Endothelial cell of umbilical vein (primary cell): ENCODE results near the gene CNTFR. TPM values are rescaled to one million over a fixed set of nuclear protein-coding genes. Genes with fewer than 3 reads are reported as not detected.
A peak's percentile ranks its signal among the peaks of the same experiment; 100 is the strongest.

ENCODE experiments used
- BruUV-seq: library from RNA; stranded (reverse); fragments of 400-500 nt; replicated peaks from 2 replicates; lab custom pipeline; 2021; lab: Mats Ljungman, UMichigan
- CTCF ChIA-PET: fragments of 300-600, 350-600 bp; sonication (Branson Sonifier 250); formaldehyde crosslinking; loops from one replicate; lab custom pipeline; 2021; ENCODE audit warnings: antibody characterized with exemption, inconsistent platforms; lab: Charles Lee
- POLR2A ChIA-PET: fragments of 300-600, 350-600 bp; sonication (Branson Sonifier 250); formaldehyde crosslinking; loops from one replicate; lab custom pipeline; 2021; ENCODE audit warnings: antibody characterized with exemption, inconsistent platforms; lab: Charles Lee
- DNase-seq: peaks from one replicate; pipeline ENCODE4 v3.0.0-alpha.2; 2011; ENCODE audit warnings: low read depth, low spot score
- FAIRE-seq: peaks from 2 replicates; lab custom pipeline; 2011; peaks lifted over from hg19 to GRCh38; lab: Jason Lieb, UNC
- H2AFZ ChIP-seq: 2 replicates; pipeline ENCODE4 v1.6.0; 2012; ENCODE audit warnings: low read depth, low read length, control low read depth, inconsistent platforms
- H3K27ac ChIP-seq: 2 replicates; pipeline ENCODE4 v1.5.1; 2011; ENCODE audit warnings: low read depth, mild to moderate bottlenecking, control low read depth, low read length, moderate library complexity; ENCODE audit not compliant: insufficient read depth
- H3K27me3 ChIP-seq, 2 experiments: 2 replicates each; pipeline versions ENCODE4 v1.6.0 to v1.6.1; 2011; ENCODE audit warnings: low read length in 2 of 2, mixed read lengths in 1 of 2; ENCODE audit not compliant: control insufficient read depth in 2 of 2, insufficient read depth in 2 of 2
- H3K36me3 ChIP-seq, 2 experiments: 2 replicates in 1 of 2; 3 replicates in 1 of 2; pipeline ENCODE4 v1.5.1; 2011; ENCODE audit warnings: low read length in 2 of 2, mild to moderate bottlenecking in 1 of 2, moderate library complexity in 1 of 2; ENCODE audit not compliant: control insufficient read depth in 2 of 2, insufficient read depth in 2 of 2; ENCODE audit errors: extremely low read depth in 1 of 2
- H3K4me1 ChIP-seq: 3 replicates; pipeline ENCODE4 v1.5.1; 2011; ENCODE audit warnings: mild to moderate bottlenecking, low read length; ENCODE audit not compliant: control insufficient read depth, insufficient read depth; ENCODE audit errors: extremely low read depth
- H3K4me2 ChIP-seq: 2 replicates; pipeline ENCODE4 v1.6.1; 2011; ENCODE audit warnings: low read length, control low read depth, mixed read lengths; ENCODE audit not compliant: insufficient read depth
- H3K4me3 ChIP-seq, 3 experiments: fragments of 200-600 bp in 1 of 3; sonication (generic), shearing (Covaris generic) in 1 of 3; replicated peaks in 1 of 3; 2 replicates each; pipeline ENCODE4 v1.5.1; 2011 to 2016; ENCODE audit warnings: control low read depth in 3 of 3, low read length in 3 of 3, mild to moderate bottlenecking in 2 of 3, inconsistent platforms in 1 of 3, low read depth in 1 of 3, moderate library complexity in 1 of 3; ENCODE audit not compliant: insufficient read depth in 1 of 3
- H3K79me2 ChIP-seq: 2 replicates; pipeline ENCODE4 v1.6.0; 2012; ENCODE audit warnings: low read length, inconsistent platforms; ENCODE audit not compliant: control insufficient read depth, insufficient read depth
- H3K9ac ChIP-seq: replicated peaks from 2 replicates; pipeline ENCODE3; 2011; ENCODE audit warnings: low read length, control low read depth; ENCODE audit not compliant: insufficient read depth; ENCODE audit errors: extremely low read depth
- H3K9me1 ChIP-seq: replicated peaks from 3 replicates; pipeline ENCODE4 v1.6.0; 2011; ENCODE audit warnings: mild to moderate bottlenecking, low read length; ENCODE audit not compliant: control insufficient read depth, insufficient read depth; ENCODE audit errors: extremely low read depth
- H3K9me3 ChIP-seq: replicated peaks from 2 replicates; pipeline ENCODE4 v1.5.1; 2012; ENCODE audit warnings: low read length, inconsistent platforms; ENCODE audit not compliant: control insufficient read depth, insufficient read depth
- H4K20me1 ChIP-seq: replicated peaks from 2 replicates; pipeline ENCODE3; 2011; ENCODE audit warnings: mild to moderate bottlenecking, low read length; ENCODE audit not compliant: control insufficient read depth, insufficient read depth; ENCODE audit errors: extremely low read depth
- EZH2 ChIP-seq: IDR thresholded peaks from 2 replicates; pipeline ENCODE4 v1.6.1; 2012; ENCODE audit warnings: borderline replicate concordance, low read depth, mild to moderate bottlenecking, moderate library complexity, low read length, inconsistent platforms; ENCODE audit not compliant: severe bottlenecking
- FOS ChIP-seq: IDR thresholded peaks from 2 replicates; pipeline ENCODE4 v1.6.1; 2011; ENCODE audit warnings: mild to moderate bottlenecking, low read length, moderate library complexity, borderline replicate concordance; ENCODE audit not compliant: insufficient read depth
- GATA2 ChIP-seq: IDR thresholded peaks from 2 replicates; pipeline ENCODE4 v1.7.0; 2011; ENCODE audit warnings: low read depth, mild to moderate bottlenecking, moderate library complexity, mixed read lengths, low read length; ENCODE audit not compliant: insufficient read length, insufficient read depth
- JUN ChIP-seq: IDR thresholded peaks from 2 replicates; pipeline ENCODE4 v1.6.1; 2011; ENCODE audit warnings: borderline replicate concordance, low read depth; ENCODE audit not compliant: insufficient read length, insufficient read depth
- MYC ChIP-seq: IDR thresholded peaks from one replicate; pipeline ENCODE4 v1.6.1; 2011; ENCODE audit warnings: mild to moderate bottlenecking, low read depth, low read length
- POLR2A ChIP-seq: IDR thresholded peaks from 2 replicates; pipeline ENCODE4 v1.6.1; 2012; ENCODE audit warnings: low read depth, mild to moderate bottlenecking, control low read depth, low read length
- POLR2AphosphoS5 ChIP-seq: IDR thresholded peaks from 2 replicates; pipeline ENCODE4 v1.6.1; 2012; ENCODE audit warnings: low read depth, mild to moderate bottlenecking, control low read depth, low read length, moderate library complexity; ENCODE audit not compliant: insufficient read depth
- dilution Hi-C: fragments of 300-500 bp; cut with MboI; formaldehyde crosslinking; loops from one replicate; pipeline ENCODE4 v1.15.0; 2019; ENCODE audit warnings: low sequenced_read_pairs; ENCODE audit not compliant: extremely low pct_ligation_motif_present
- intact Hi-C: fragments of 100-400 bp; cut with micrococcal nuclease; formaldehyde crosslinking; loops from one replicate; pipeline ENCODE4 v1.10.0; 2022
- polyA plus RNA-seq, 4 experiments: library from polyadenylated mRNA; depleted of rRNA in 3 of 4; stranded (reverse) in 3 of 4; unstranded in 1 of 4; fragments of >200 nt; gene quantifications; 2 replicates each; pipeline versions ENCODE4 v1.2.1 to v1.2.3, GENCODE V29; 2011 to 2012; ENCODE audit warnings: missing spikeins in 1 of 4
- total RNA-seq: library from RNA; stranded (reverse); gene quantifications from 2 replicates; pipeline ENCODE4 v1.2.3, GENCODE V29; 2021
- TF ChIP-seq, protein P1 (sequence below), 2 donors: IDR thresholded peaks; 1 replicate in 1 of 2; 2 replicates in 1 of 2; pipeline ENCODE4 v1.5.1; 2011; ENCODE audit warnings: low read length in 2 of 2, mild to moderate bottlenecking in 2 of 2, moderate library complexity in 2 of 2, control low read depth in 1 of 2, inconsistent platforms in 1 of 2, low read depth in 1 of 2; ENCODE audit not compliant: insufficient read depth in 1 of 2; ENCODE audit errors: extremely low read depth in 1 of 2
- TF ChIP-seq, protein P2 (sequence below): IDR thresholded peaks from 2 replicates; pipeline ENCODE4 v1.6.1; 2011; ENCODE audit not compliant: insufficient read depth, insufficient read length

The CNTFR gene
- total and polyA plus RNA-seq, 2 donors (not counting 3 experiments of a cell fraction or from before 2014, with no cell fraction given): not detected

DNA sequence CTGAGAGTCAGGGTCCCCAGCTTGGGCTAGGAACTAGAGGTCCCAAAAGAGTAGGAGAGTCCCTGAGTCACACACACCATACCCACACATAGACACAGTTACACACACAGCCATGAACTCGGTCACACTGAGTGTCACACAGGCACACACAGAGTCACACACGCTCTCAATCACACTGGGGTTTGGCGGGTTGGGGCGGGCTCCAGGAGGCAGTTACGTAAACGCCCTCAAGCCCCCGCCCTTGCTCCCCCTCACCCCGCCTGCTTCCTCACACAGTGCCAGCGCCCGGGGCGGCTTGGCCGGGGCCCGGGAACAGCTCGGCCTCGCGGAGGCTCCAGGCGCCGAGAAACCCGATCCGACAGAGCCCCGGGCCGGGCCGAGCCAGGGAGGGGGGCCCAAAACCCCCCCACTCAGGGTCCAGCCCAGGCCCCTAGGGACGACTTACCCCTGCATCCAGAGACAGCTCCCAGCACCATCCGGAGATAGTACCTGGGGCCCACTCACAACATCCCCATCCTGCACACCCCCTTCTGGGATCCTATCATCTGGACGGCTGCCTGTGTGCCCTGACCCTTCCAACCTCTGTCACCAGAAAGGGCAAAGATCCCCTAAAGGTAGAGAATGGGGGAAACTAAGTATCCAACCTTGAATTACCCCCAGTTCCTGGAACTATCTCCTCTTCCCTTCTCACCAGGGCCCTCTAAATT lies 3.5 kb upstream of the CNTFR start:
- TF ChIP-seq EZH2 (peak; percentile 69), POLR2A (no peak)
- DNase-seq: no peak
- Histone ChIP-seq H3K79me2 (no peaks in the 10 kb centered on the region), H3K27me3 (peaks cover 58 to 59% of the 10 kb centered on the region in 2 experiments), H3K9me3 (no peaks in the 10 kb centered on the region), H3K36me3 (no peaks in the 10 kb centered on the region), H3K27ac (no peak overlapping the region), H2AFZ (no peak overlapping the region), H3K4me1 (no peaks in the 10 kb centered on the region), H4K20me1 (no peaks in the 10 kb centered on the region), H3K4me2 (no peak overlapping the region), H3K9me1 (no peaks in the 10 kb centered on the region), H3K9ac (no peak overlapping the region), H3K4me3 (no peak overlapping the region)
- BruUV-seq: no TSS peak
- ChIA-PET POLR2A (no interaction called here), CTCF (interaction anchor here (1.1 to 5.1 kb wide), 9 partner anchors 12 to 189 kb away, joined by 4 to 326 read pairs (median 58); no protein-coding TSS in a partner anchor)
- intact Hi-C loops: loop anchor here (2.0 kb wide), 1 partner anchor 156 kb away; no protein-coding TSS in a partner anchor
- no peak for FAIRE-seq
- dilution Hi-C loops: no loop called here

DNA sequence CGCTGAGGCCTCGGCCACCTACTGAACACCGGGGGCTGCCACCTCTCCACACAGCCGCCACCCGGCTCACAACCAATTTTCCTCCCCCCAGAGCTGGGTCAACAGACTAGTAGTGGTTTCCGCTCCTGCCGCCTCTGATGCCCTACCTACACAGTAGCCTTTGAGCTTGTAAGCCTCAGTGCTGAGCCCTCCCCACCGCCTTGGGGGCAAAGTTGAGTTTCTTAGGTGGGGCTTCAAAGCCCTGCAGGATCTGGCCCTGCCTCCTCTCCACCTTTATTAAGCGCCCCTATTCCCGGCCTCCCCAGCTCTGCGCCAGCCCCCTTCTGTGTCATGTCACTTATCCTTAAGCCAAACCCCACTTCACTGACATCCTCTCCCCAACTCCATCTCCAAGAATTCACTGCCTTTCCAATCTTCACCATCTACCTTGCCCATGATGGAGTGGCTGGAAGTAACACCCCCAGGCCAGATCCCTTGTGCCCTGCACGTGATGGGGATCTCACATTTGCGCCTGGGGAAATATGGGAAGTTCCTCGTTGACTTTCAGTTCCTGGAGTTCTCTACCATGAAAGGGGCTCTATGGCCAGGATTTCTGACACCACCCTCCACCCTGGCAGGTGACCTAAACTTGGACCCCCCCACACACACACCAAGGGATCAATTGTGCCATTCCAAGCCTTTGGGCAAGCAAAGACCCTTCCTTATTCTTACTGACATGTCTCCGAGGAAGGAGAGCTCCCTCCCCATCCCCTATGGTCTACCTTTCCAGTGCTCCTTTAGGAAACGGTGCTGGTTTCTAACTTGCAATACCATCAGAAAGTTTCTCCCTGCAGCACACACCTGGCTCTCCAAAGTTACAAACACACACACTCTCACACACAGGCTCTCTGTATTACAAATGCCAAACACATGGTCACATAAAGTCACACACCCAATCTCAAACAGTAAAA lies 2.7 kb upstream of the CNTFR start:
- dilution Hi-C loops (no loop called here), intact Hi-C loops (loop anchor here (1.0 to 2.0 kb wide), 3 partner anchors 44 to 187 kb away; no protein-coding TSS in a partner anchor)
- Histone ChIP-seq H4K20me1 (no peaks in the 10 kb centered on the region), H3K27me3 (peaks cover 62 to 67% of the 10 kb centered on the region in 2 experiments), H3K27ac (no peak overlapping the region), H3K9ac (no peak overlapping the region), H3K4me1 (no peaks in the 10 kb centered on the region), H3K36me3 (no peaks in the 10 kb centered on the region), H3K4me2 (no peak overlapping the region), H3K9me3 (no peaks in the 10 kb centered on the region), H3K9me1 (no peaks in the 10 kb centered on the region), H3K4me3 (no peak overlapping the region), H2AFZ (no peak overlapping the region), H3K79me2 (no peaks in the 10 kb centered on the region)
- TF ChIP-seq, protein P1, sequence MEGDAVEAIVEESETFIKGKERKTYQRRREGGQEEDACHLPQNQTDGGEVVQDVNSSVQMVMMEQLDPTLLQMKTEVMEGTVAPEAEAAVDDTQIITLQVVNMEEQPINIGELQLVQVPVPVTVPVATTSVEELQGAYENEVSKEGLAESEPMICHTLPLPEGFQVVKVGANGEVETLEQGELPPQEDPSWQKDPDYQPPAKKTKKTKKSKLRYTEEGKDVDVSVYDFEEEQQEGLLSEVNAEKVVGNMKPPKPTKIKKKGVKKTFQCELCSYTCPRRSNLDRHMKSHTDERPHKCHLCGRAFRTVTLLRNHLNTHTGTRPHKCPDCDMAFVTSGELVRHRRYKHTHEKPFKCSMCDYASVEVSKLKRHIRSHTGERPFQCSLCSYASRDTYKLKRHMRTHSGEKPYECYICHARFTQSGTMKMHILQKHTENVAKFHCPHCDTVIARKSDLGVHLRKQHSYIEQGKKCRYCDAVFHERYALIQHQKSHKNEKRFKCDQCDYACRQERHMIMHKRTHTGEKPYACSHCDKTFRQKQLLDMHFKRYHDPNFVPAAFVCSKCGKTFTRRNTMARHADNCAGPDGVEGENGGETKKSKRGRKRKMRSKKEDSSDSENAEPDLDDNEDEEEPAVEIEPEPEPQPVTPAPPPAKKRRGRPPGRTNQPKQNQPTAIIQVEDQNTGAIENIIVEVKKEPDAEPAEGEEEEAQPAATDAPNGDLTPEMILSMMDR (IDR thresholded peaks at IDR 0.05; ENCODE audit: extremely low read depth in 1 of 2, insufficient read depth in 1 of 2, low read depth in 1 of 2, low read length in 2 of 2): no peak
- TF ChIP-seq POLR2A (no peak), POLR2AphosphoS5 (no peak), FOS (no peak), EZH2 (no peak), GATA2 (no peak), JUN (no peak), MYC (no peak)
- TF ChIP-seq, protein P2, sequence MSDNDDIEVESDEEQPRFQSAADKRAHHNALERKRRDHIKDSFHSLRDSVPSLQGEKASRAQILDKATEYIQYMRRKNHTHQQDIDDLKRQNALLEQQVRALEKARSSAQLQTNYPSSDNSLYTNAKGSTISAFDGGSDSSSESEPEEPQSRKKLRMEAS: no peak
- ChIA-PET CTCF (interaction anchor here (0.6 to 5.1 kb wide), 54 partner anchors 8 to 260 kb away, joined by 3 to 326 read pairs (median 6); partner anchors contain the start of genes DCTN3, ENHO, FAM219A and MYORG), POLR2A (no interaction called here)
- FAIRE-seq (no peak), DNase-seq (no peak)
- no TSS peak for BruUV-seq
